SW480 (cell line): ENCODE data around the gene HCFC2.

Experiments used
- DNase-seq: peaks from one replicate; pipeline ENCODE4 v3.0.0-alpha.2; 2016; ENCODE audit warnings: low spot score

Gene HCFC2

GRCh38 chr12:104121001-104121400, 56.7 kb downstream of the HCFC2 start:
- DNase-seq: peak; percentile 30

DNA sequence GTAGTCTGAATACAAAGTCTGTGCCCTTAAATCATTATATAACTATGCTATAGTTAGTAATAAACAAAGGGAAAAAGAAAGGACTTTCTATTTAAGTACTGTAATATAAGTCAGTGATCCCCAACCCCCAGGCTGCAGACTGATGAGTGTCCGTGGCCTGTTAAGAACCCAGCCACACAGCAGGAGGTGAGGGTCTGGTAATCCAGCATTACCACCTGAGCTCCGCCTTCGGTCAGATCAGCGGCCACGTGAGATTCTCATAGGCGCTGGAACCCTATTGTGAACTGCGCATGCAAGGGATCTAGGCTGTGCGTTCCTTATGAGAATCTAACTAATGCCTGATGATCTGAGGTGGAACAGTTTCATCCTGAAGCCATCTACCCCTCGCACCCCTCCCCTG, 58.0 kb downstream of the HCFC2 start:
- DNase-seq: no peak

DNA sequence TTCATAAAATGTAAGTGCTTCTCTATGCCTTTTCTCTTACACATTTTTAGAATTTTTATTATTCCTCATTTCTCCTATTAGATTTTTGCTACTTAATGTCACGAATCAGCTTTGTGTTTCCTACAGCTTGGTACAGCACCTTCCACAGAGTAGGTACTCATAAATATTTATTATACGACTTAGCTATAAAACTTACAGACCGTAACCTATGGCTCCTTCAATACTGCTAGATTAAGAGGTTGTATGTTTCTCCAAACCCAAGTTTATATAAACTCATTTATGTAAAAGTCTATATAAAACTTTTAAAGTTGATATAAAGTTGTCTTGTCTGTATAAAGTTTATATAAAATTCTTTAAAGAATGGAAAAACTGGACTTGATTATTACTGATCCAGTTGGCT, 62.2 kb downstream of the HCFC2 start:
- DNase-seq: no peak

- no peak for DNase-seq
Observed at GRCh38 chr12:104130760-104131159, 66.4 kb downstream of the HCFC2 start.

GRCh38 chr12:104131609-104132008, 67.3 kb downstream of the HCFC2 start:
- no peak for DNase-seq

DNA sequence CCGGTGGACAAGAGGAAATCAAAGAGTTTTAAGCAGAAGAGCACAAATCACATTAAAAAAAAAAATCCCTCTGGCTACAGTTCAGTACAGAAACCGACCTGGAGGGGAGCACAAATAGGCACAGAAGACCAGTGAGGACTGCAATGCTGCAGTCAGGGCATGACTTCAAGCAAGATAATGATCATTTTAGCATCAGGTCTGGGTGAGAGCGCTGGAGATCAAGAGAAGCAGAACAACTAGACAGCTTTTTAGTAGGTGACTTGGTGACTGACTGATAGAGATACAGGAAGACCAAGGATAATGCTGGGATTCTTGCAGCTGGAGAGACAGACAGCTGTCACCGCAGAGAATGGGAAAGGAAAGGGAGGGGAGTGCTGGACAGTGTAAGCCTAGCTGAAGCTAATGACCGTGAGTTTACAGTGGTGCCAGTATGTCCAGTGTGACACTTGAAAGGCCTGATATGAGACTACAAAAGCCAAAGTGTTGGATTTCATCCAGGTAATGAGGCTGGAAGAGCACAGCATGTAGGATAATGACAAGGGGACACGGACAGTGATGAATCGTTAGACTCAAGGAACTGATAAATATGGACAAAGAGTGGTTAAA, 68.1 kb downstream of the HCFC2 start:
- no peak for DNase-seq

GRCh38 chr12:104133321-104133720, 69.0 kb downstream of the HCFC2 start:
- no peak for DNase-seq

DNA sequence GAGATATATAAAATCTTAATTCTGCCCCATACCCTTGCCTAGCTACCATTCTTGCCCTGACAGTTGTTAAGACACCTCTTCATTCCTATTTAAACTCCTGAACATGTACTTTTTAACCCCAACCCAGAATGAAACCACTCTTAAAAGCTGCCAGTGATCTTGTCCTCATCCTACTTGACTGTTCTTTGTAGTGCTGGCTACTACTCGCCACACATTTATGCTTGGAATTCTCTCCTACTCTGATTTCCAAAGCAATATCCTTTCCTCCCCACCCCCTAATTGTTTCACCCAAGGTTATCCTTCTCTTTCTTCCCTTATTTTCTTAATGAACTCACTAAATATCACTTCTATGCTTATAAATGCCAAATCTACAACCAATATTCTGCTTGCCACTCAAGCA, 69.5 kb downstream of the HCFC2 start:
- DNase-seq: no peak

- DNase-seq: no peak
Observed at GRCh38 chr12:104134882-104135281, 70.6 kb downstream of the HCFC2 start.

DNA sequence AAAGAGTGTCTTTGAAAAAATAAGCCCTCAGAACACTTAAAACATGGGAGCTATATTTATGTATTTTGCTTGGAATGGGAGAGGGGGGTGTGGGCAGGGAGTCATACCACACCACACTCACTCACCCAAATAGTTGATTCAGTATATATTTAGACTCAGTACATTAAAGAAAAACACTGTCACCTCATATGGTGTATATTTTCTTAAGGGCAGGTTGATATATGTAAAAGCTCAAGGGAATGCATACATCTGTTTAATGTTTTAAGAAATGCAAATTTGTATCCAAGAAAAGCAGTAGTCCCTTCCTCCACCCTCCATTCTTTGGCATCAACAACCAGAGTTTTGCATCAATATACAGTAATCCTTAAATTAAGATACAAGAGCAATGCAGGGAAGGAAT, 72.2 kb downstream of the HCFC2 start:
- DNase-seq: no peak

DNA sequence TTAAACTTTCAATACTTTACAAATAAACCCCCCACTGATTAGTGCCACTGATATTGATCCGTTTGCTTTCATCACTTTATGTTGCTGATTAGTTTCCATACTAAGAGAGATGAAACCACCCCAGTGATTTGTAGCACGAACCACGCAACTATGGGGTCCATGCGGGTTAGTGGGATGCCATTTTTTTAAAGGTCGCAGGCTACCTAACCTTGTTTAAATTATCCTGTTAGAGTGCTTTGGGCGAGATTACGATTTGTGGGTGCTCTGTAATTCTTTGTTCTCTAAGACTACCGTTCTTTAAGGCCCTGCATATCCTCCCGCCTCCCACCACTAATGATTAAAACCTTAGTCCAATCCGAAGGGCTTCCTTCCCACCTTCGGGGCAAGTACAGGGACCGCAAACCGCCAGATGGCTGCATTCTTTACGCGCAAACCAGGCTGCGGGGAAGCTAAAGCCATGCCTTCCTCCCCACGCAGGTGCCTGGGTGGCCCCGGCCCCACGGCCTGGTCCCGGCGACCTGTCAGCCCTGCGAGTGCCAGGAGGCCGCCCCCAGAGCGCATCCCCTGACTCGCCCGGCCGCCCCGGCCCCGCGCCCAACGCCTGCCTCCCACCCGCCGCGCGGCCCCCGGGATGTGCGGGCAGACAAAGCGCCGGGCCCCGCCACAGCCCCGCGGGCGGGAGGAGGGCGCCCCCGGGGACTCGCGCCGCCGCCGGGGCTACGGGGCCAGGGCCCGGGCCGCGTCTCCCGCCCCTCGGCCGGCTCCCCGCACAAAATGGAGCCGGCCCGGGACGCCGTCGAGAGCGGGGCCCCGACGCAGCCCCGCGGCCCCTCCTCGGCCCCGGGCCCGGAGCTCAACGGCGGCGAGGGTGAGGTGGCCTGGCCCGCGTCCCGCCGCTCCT, 72.9 kb downstream of the HCFC2 start:
- peak; percentile 44 for DNase-seq

DNA sequence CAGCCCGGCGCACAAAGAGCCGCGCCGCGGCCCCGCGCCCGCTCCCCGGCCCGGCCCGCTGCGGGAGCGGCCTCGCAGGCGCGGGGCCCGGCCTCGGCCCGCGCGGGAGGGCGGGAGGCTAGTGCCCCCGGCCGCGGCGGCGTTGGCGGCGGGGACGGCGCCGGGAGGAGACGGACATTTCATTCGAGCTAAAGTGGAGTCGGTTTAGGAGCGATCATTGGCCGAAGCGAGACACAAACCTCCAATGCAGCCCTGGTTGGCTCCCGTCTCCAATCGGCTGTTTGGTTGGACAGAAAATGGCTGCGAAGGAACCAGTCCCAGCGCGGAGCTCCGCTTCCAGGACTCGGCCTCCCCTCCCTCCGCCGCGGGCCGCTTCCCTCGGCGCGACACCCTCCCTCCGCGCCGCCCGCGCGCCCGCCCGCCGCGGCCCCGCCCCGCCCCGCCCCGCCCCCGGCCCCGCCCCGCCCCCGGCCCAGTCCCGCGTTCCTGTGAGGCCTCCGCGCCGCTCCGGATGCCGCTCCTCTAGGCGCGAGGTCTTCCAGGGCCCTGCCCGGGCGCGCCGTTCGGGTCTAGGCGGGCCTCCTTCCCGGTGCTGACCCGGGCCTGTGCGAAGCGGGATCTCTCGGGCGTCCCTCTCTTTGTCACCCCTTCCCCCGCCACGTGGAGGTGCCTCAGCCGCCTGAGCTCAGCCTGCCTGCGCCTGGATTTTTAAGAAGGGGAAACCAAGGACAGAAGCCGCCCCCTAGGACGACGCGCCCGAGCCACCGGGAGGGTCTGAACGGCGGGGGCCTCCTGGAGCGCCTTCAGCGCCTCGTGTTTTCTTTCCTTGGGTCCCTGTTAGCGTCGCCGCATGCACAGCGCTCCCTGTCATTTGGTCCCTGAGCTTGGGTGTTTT, 73.8 kb downstream of the HCFC2 start, which contains the start of gene NFYB:
TSS of gene NFYB (minus strand) at position 309 of the 895 bp plus-strand sequence. CDS start 2,757 bp downstream, outside the sequence.
- peak; percentile 94 for DNase-seq

- no peak for DNase-seq
Observed at GRCh38 chr12:104138797-104139152, 74.4 kb downstream of the HCFC2 start.

GRCh38 chr12:104142543-104142942, 78.2 kb downstream of the HCFC2 start:
- no peak for DNase-seq

DNA sequence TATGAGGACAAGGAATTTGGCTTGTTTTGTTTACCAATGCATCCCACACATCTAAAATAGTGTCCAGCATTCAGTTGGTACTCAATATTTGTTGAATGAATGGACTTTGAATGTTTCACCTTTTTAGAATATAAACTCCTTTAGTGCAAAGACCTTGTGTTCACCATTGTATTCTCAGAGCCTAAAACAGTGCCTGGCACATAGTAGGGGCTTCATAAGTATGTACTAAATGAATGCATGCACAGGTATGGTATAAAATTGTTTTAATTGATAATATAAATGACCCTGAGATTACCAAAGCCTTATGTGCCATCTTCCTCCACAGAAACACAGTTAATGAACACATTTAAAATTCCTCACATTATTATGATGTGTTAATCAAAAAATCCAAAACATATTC, 78.7 kb downstream of the HCFC2 start:
- DNase-seq: no peak

GRCh38 chr12:104143918-104144317, 79.6 kb downstream of the HCFC2 start:
- DNase-seq: no peak

GRCh38 chr12:104147346-104147745, 83.0 kb downstream of the HCFC2 start:
- no peak for DNase-seq

DNA sequence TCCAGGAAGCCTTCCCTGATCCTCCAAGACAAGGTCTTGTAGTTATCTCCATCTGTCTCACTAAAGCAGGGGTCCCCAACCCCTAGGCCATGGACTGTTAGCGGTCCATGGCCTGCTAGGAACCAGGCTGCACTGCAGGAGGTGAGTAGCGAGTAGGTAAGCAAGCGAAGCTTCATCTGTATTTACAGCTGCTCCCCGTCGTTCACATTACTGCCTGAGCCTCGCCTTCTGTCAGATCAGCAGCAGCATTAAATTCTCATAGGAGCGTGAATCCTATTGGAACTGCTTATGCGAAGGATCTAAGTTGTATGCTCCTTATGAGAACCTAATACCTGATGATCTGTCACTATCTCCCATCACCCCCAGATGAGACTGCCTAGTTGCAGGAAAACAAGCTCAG, 86.1 kb downstream of the HCFC2 start:
- no peak for DNase-seq

DNA sequence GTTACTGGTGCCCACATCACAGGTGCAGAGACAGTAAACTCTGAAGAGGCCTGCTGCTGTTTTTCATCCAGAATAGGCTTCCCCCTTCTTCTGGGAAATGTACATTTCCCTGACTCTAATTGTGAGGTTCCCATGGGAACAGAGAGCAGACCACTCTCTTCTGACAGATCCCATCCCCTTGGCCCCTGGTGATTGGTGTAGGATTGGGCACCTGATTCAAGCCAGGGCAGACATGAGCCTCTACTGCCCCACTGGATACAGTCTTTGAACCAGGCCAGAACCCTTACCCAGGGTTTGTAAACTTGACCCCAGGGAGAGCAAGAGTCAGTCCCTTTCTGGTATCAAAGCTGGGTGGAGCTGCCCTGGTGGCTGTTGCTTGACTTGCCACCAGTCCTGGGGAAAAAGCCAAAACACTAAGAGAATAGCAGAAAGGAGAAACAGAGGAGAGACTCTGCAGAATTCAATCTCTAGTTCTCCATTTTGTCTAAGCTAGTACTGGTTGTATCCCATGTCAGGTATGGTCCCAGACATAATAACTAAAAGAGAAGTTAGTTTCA, 88.4 kb downstream of the HCFC2 start:
- no peak for DNase-seq

DNA sequence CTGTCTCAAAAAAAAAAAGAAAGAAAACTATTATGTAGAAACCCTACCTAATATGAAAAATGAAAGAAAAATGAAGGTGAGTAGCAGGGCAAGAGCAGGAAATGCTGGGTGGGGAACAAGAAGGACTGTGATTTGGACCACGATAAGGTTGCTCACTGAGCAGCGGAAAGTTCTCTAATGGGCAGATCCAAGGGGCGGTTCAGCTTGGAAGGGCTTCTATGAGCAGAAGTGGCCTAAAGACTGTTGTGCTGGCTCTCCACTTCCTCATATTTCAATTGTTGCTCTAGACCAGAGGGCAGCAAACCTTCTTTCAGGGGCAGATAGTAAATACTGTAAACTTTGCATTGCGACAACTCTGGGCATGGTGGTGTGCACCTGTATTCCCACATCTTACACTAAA, 90.0 kb downstream of the HCFC2 start:
- DNase-seq: no peak

DNA sequence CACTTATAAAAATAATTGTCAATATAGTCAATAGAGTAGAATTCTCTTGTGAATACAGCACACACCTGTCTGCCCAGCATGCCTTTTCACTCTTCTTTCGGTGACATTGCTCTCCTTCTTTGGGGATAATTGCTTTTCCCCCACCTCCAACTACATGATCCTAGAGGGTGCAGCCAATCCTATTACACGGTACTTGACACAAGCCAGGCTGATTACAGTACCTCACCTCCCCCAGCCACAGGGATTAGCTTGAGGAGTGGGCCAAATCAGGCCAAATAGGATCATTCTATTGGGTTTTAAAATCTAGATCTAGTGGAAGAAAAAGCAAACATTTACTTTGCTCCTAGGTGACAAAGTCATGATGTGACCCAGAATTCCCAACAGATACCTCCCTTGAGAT, 90.5 kb downstream of the HCFC2 start:
- DNase-seq: no peak
